ENCODE data around the gene SMYD3.
"Not testable (repeated sequence)": the region's sequence is repeated elsewhere in the genome, so short reads cannot be mapped to it uniquely, and the experiment has no call there.

The SMYD3 gene

GRCh38 chr1:246416261-246416660, 90.8 kb downstream of the SMYD3 start:
- DNase-seq (ENCODE audit: low spot score), result no peak

GRCh38 chr1:246415028-246415427, 92.1 kb downstream of the SMYD3 start:
- DNase-seq (ENCODE audit: low spot score), result no peak

- no peak for DNase-seq (ENCODE audit: low spot score)
Observed at GRCh38 chr1:246413430-246413829, 93.6 kb downstream of the SMYD3 start.

- DNase-seq (ENCODE audit: low spot score), result no peak
Observed at GRCh38 chr1:246404078-246404477, 103.0 kb downstream of the SMYD3 start.

GRCh38 chr1:246398126-246398813, 108.8 kb downstream of the SMYD3 start:
- no peak for DNase-seq (ENCODE audit: low spot score)

GRCh38 chr1:246397046-246397445, 110.0 kb downstream of the SMYD3 start:
- no peak for DNase-seq (ENCODE audit: low spot score)

GRCh38 chr1:246396322-246396721, 110.8 kb downstream of the SMYD3 start:
- no peak for DNase-seq (ENCODE audit: low spot score)

- no peak for DNase-seq (ENCODE audit: low spot score)
Observed at GRCh38 chr1:246394121-246394520, 113.0 kb downstream of the SMYD3 start.

- DNase-seq (ENCODE audit: low spot score), result no peak
Observed at GRCh38 chr1:246390855-246391254, 116.2 kb downstream of the SMYD3 start.

GRCh38 chr1:246384616-246385015, 122.5 kb downstream of the SMYD3 start:
- no peak for DNase-seq (ENCODE audit: low spot score)

- DNase-seq (ENCODE audit: low spot score), result no peak
Observed at GRCh38 chr1:246383791-246384190, 123.3 kb downstream of the SMYD3 start.

- DNase-seq (ENCODE audit: low spot score), result no peak
Observed at GRCh38 chr1:246383239-246383589, 123.9 kb downstream of the SMYD3 start.

GRCh38 chr1:246382589-246383238, 124.4 kb downstream of the SMYD3 start:
- DNase-seq (ENCODE audit: low spot score), result no peak

- no peak for DNase-seq (ENCODE audit: low spot score)
Observed at GRCh38 chr1:246381452-246381851, 125.6 kb downstream of the SMYD3 start.

GRCh38 chr1:246377625-246378153, 129.4 kb downstream of the SMYD3 start:
- DNase-seq (ENCODE audit: low spot score), result no peak

GRCh38 chr1:246373828-246374569, 133.1 kb downstream of the SMYD3 start:
- no peak for DNase-seq (ENCODE audit: low spot score)

- no peak for DNase-seq (ENCODE audit: low spot score)
Observed at GRCh38 chr1:246372559-246372958, 134.5 kb downstream of the SMYD3 start.

- no peak for DNase-seq (ENCODE audit: low spot score)
Observed at GRCh38 chr1:246367041-246367440, 140.0 kb downstream of the SMYD3 start.

GRCh38 chr1:246365708-246366107, 141.4 kb downstream of the SMYD3 start:
- DNase-seq (ENCODE audit: low spot score), result no peak

- DNase-seq (ENCODE audit: low spot score), result no peak
Observed at GRCh38 chr1:246364415-246364941, 142.6 kb downstream of the SMYD3 start.

- not testable (repeated sequence) for DNase-seq (ENCODE audit: low spot score)
Observed at GRCh38 chr1:246357014-246357598, 150.0 kb downstream of the SMYD3 start.
